HG02623 (cell line): ENCODE measurements around the gene NINJ1.
"Not testable (repeated sequence)": the region's sequence is repeated elsewhere in the genome, so short reads cannot be mapped to it uniquely, and the experiment has no call there.

Experiments
- ATAC-seq: cut with Tn5 transposase; IDR thresholded peaks from one replicate; pipeline ENCODE4 v1.9.1; 2021; ENCODE audit warnings: moderate library complexity; ENCODE audit not compliant: unreplicated experiment

NINJ1 gene

DNA sequence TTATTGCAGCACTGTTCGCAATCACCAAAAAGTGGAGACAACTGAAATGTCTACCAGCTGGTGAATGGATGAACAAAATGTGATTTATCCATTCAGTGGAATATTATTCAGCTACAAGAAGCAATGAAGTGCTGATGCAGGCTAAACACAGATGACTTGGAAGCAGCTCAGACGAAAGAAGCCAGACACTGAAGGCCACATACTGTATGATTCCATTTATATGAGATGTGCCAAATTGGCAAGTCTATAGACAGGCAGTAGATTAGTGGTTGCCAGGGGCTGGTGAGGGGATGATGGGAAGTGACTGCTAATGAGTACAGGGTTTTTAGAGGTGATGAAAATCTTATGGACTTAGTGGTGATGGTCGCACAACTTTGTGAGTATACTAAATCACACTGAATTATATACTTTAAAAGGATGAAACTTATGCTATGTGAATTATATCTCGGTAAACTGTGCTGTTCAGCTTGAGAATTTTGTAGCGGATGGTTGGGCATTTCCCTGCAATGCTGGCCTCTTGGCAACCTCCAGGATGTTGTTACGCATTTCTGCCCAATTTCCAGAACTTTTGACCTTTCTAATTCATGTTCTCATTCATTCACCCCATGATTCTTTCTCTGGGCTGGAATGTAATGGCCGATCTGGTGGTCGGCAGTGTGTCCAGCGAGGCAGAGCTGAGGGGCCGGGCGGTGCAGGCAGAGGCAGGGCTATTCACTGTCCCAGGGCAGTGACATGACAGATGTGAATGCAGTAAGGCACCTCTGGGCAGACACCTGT lies 27.9 kb upstream of the NINJ1 start:
- ATAC-seq, result no peak

DNA sequence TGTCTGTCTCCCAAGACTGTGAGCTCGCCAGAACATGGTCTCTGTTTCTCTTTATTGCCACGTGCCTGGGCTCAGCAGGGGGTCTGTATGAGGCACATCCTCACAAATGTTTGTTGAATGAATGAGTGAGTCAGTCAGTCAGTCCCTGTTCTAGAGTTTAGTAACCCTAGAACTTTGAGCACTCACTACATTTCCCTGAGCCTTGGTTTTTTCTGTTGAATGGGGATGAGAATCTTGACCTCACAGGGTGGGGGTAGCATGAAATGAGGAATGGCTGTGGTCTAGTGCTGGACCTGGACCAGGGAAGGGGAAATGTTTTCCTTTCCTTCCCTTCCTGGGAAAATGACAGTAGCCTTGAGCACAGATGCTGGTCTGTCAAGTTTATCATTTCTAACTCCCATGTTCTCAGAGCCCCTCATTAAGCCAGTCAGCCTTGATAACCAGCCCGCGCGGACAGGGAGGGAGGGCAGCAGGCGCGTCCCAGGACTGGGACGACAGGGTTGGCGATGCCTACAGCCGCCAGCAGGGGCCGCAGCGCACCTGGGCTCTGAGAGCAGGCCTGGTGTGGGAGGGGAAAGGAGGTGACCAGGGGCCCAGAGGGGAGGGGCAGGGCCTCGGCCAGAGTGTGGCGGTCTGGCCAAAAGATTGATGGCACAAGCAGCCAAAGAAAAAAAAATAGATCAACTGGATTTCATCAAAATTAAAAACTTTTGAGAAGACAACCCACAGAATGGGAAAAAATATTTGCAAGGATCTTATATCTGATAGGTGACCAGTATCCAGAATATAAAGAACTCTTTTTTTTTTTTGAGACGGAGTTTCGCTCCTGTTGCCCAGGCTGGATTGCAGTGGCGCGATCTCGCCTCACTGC lies 25.8 kb upstream of the NINJ1 start:
- ATAC-seq, result peak; percentile 76

DNA sequence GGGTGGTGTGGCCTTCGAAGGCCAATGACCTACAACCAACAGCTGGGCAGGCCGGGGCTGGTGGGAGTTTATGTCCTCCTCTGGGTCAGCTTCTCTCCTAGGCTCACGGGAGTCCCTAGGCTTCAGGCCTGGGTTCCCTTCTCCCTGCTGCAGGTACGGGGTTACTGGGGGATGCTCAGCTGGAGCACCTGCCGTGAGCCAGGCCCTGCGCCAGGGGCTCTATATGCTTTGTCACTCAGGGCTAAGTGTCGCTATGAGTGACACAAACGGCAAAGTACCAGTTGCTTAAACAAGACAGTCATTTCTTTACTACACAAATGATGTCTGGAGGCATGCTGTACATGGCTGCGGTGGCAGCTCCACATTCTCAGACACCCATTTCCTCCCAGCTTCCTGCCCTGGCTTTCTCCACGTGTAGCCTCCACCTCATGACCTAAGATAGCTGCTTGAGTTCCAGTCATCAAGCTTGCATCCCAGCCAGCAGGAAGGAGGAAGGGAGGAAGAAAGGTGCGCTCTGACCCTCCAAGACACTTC lies 22.5 kb upstream of the NINJ1 start:
- no peak for ATAC-seq

DNA sequence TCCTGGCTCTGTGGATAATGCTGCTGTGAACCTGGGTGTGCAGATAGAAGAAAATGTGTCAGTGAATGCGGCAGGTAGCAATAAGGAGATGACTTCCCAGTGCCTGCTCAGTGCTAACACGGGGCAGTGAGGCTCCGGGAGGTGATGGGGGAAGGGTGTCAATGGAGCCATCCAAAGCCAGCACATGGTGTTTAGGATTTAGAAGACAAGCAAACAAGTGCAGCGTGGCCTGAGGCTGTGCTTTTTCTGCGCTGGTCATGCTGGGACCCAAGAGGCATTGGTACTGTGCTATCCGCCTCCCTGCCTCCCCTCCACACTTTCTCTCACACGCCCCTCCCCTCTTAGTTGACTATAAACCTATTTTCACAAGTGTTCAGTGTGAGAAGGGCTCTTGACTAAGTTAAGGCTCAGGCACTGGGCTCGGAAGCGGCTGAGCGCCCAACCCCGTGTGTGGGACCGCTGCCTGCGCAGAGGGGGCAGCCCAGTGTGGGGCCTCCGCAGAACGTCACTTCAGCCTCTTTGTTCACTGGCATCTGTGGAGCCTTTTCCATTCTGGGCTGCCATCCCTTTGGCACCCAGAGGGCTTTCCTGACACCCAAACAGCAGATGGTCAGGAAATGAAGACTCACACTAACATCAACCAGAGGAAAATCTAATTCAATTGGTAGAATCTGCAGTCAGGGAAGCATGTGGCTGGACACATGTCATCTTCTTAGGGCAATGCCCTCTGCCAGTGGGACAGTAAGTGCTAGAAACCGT lies 21.8 kb upstream of the NINJ1 start:
- ATAC-seq, result no peak

DNA sequence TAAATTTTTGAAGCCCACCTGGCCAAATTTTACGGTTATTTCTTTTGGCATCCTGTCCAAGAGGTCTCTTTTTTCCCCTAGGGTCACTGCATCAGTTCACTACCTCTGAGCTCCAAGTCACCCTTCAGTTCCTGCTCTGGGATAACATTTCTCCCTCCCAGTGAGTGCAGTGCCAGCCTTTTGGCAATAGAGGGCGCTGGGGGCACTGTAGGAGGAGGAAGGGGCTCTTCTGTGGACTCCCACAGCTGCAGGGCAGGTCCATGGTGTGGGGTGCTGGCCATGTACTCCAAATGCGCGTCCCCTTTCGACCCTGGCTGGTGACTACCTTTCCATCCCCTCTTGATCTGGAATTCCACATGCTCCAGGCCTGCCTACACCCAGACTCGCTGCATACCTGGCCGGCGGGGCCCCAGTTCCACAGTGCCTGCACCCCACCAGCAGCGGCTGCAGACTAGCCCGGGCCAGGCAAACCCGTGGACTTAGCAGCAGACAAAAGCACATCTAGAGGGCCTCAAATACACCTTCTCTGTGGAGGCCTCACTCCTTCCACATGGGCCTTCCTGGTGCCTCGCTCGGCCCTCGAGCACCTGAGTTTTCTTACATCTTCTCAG lies 20.3 kb upstream of the NINJ1 start:
- no peak for ATAC-seq

DNA sequence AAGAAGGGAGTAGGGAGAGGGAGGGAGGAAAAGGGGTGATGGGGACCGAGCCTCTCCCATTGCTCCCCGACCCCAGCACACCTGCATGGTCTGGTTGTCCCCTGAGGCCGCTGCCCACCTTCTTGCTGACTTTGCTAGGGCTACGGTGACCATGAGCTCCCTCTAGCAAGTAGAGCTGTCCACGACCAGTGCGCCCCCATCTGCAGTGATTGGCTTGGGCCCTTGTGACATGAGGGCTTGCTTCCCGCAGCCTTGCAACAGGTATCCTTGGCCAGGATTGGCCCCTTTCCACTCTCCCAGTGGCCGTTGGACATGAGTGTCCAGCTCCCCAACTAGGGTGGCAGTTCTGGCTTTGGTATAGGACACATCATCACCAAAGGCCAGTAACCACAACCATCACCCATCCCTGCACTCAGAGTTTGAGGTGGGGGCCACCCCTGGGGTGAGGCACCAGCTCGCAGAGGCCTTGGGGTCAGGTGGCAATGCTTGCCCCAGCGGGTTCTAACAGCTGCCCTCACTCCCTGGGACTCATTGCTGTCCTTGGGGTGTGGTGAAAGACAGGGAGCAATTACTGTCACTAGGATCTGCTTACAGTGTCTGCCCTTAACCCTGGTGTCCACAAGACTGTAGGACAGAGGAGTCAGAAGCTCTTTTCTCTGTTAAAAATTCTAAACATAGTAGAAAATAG lies 17.2 kb upstream of the NINJ1 start:
- no peak for ATAC-seq

DNA sequence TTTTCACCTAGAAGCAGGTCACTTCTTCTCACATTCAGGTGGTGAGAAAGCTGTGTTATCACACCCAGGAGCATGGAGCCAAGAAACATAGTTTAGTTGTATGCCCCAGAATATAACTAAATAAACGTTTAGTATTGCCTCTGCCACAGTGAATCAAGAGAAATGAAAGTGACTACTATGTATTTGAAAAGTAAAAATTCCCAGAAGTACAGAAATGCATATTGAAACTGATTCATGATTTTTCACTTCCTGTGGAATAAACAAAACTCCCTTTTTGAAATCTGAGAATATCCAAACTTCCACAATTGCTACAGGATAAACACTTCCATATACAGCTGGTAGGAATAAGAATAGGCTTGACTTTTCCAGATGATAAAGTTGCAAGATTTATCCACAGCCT lies 15.3 kb upstream of the NINJ1 start:
- ATAC-seq, result no peak

DNA sequence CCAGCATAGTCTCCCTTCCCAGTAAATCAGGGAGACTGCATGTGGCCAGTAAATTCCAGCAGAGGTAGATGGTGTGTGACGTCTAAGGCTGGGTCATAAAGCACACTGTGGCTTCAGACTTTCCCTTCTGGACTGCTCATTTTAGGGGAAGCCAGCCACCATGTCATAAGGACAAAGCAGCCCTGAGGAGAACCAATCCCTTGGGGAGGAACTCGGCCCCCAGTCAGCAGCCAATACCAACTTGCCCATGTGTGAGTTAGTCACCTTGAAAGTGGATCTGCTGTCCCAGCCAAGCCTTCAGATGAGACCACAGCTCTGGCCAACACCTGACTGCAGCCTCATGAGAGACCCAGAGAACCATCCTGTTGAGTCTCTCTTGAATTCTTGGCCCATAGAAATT lies 14.7 kb upstream of the NINJ1 start:
- no peak for ATAC-seq

DNA sequence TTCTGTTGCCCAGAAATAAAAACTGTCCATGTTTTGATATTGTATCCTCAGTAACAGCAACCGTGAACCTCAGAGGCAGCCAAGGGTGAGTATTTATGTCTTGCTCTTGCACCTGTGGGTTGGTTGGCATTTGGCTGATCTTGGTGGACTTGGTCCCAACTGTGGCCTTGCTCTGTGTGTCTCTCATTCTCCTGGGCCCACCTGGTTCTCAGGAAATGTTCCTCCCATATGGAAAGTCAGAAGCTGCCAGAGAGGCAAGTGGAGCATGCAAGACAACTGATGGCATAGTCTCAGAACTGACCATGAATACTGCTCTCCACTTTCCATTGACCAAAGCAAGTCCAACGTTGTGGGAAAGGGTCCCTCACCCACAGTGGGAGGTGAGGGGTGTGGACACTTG lies 13.6 kb upstream of the NINJ1 start:
- ATAC-seq, result no peak

DNA sequence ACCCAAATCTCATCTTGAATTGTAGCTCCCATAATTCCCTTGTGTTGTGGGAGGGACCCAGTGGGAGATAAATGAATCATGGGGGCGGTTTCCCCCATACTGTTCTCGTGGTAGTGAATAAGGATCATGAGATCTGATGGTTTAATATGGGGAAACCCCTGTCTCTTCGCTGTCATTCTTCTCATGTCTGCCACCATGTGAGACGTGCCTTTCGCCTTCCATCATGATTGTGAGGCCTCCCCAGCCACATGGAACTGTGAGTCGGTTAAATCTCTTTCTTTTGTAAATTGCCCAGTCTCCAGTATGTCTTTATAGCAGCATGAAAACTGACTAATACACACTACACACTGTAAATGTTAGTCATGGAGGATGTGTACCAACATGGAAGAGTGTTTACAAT lies 12.6 kb upstream of the NINJ1 start:
- not testable (repeated sequence) for ATAC-seq

DNA sequence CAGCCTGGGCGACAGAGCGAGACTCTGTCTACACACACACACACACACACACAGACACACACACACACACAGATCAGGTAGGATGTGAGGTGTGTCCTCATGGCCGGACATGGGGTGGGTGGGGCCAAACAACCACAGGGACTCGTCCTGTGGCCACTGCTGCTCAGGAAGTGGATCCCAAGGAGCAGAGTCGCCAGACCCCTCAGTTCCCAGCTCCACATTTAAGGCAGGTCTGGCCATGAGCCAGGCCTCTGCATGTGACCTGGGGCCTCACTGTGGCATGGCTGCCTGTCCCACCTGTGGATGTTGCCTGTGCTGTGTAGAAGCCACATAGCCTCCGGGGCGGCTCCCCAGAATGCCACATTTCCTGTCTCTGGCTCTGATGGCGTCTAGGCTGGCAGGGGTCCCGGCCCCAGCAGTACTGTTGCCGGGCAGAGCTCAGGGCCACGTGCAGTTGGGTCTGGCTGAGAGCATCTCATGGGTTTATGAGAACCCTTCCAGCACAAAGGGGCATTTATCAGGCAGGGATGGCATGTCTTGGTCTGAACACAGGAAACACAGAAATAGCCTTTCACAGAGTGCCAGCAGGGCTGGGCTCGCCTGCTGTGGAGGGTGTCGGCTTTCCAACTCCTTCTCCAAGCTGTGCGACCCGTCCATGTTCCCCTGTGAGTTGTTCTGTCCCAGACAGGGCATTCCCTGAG lies 9.9 kb upstream of the NINJ1 start:
- no peak for ATAC-seq

DNA sequence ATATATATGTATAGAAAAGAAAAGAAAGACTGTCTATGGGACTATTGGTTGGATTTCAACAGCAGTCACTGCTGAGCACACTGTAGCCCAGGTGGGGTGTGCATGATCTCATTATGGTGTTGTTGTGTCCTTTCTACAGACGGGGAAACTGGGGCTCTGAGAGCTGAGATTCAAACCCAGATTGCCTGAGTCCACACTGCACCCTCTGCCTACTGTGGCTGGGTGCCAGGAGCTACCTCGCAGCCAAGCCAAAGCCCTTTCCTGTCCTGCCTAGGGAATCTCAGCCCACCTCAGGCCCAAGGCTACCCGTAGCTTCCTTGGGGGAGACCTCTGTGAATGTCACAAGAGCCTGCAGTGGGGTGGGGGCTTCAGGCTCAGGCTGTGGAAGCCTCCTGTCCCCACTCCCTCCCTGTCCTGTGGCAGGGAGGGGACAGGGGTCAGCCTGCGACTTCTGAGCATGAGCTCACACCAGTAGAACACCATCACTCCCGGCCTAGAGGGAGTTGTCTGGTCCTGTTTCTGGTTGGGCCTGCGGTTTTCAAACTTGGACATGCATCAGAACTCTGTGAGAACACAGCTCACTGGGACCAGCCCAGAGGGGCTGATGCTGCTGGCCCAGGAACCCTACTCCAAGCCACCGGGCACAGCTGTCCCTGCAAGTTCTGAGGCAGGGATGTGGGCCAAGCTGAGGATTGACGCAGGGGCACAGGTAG lies 7.9 kb upstream of the NINJ1 start:
- no peak for ATAC-seq

DNA sequence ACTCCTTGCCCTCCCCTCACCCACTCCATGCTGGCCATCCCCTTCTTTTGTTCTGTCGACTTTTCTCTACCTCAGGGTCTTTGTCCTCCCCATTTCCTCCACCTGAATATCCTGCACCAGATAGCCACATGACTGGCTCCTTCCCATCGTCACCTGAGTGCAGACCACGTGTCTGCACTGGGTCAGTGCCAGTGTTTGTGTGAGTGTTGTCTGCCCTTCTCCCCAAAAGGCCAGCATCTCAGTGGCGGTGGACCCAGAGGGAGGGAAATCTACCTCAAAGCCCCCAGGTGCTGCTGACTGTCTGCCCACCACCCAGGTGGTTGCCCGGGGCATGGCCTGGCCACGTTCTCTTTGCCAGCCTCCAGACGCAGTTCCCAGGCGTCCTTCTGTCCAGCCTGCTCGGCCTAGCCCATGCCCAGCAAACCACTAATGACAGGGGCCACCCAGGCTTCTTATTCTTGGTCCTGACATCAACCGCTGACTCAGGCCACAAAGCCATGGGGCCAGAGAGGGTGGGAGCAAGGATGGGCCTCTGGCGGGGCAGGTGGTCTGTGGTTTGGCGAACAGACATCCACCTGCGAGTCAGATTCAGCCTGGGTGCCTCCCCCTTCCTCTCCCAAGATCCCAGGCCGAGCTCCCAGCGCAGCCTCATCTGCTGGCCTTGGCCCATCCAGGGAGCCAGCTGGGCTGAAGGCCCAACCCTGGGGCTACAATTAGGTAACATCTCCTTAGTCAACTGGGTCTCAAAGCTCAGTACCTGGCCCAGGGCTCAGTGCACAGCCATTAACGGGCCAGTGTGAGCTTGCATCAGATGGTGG lies 5.5 kb upstream of the NINJ1 start:
- no peak for ATAC-seq

DNA sequence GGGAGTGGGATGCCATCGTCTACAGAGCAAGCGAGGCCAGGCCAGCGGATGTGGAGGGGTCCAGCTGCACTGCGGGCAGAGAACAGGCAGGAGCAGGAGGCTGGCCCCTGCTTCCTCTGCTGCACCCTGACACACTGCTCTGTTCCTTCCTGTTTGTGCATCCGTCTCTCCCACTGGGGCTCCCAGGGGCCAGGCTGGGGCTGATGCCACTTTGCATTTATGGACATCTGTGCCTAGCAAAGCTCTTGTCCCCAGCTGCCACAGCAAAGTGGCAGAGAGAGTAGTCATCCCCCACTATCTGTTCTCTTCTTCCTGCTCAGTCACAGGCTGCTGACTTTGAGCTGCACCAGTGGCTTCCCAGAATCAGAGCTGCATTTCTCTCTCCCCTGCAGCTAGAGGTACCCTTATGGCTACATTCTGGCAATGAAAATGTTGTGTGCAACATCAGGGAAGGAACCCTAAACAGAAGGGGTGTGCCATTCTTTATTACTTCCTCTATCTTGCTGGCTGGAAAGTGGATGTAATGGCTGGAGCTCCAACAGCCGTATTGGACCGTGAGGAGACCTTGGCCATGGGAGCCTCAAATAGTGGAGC lies 4.2 kb upstream of the NINJ1 start:
- ATAC-seq, result no peak

DNA sequence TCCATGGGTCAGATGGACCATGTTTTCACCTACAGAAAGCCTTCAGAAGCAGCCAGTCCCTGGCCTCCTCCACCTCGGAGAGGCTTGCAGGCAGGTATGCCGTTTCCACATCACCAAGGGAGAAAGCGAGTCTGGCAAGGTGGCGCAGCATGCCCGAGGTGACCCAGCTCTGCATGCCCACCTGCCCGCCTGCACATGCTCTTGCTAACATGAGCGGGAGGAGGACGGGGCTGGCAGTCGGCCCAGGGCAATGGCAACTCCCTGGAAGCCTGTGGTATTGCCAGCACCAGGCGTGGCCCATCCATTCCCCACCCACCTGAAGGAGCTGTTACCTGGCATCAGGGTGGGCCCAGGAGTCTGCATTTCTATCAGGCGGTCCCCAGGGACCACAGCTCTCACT lies 3.3 kb upstream of the NINJ1 start:
- no peak for ATAC-seq

DNA sequence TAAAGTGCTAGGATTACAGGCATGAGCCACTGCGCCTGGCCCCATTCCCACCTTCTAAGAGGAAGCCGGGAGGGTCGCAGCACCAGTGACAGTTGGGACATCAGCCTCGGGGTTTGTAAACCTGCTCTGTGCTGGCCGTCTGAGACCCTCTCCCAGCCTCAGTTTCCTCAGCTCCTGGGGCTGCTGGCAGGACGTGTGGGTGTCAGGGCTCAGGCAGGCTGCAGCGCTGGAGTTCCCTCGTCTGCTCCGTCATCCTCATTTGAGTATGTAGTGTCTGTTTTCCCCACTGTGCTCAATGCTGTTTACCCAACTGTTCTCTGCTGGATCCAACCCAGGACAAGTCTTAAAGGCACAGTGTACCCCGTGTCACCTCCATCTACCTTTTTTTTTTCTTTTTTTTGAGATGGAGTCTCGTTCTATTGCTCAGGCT lies 2.0 kb upstream of the NINJ1 start:
- ATAC-seq, result no peak

DNA sequence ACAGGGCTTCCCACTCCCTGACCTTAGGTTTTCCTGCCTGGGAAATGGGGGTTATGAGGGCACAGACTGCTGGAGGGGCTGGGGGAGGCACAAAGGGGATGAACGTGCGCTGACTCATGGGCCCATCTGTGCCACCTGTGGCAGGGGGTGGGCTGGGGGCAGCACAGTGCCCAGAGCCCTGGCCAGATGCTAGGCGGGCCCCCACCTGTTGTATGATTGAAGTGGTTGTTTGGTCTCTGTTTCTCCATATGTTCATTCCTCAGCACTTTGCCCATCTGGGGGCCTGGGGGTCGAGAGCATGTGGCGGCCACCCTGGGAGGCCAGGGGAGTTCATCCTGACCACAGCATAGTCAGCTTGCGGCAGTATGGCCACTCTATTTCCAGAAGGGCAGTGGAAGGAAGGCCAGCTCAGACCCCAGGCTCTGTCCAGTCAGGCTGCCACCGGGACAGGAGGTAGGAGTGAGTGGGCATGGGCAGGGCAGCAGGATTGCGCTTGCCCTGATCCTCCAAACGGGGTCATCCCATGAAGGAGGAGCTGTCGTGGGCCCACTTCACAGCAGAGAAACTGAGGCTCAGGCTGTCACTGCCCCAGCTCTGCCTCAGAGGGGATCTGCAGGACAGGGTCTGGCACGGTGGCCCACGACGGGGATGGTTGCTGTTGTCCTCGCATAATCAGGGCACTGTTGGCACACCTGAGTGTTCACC lies 841 bp upstream of the NINJ1 start:
- no peak for ATAC-seq
